Activated T-cell treated with anti-CD3 and anti-CD28 coated beads, Interleukin-2, amount 50 U/mL, for 4 hours (primary cell): ENCODE results near the gene PROM2. TPM values are rescaled to one million over a fixed set of nuclear protein-coding genes. Genes with fewer than 3 reads are reported as not detected.
"Not testable (repeated sequence)": the region's sequence is repeated elsewhere in the genome, so short reads cannot be mapped to it uniquely, and the experiment has no call there.

Source experiments
- ATAC-seq, 2 donors: fragments of 200-7000 bp; cut with Tn5 transposase; one replicate each; pipeline ENCODE4 v1.10.0; 2021
- DNase-seq: peaks from one replicate; pipeline ENCODE4 v3.0.0-alpha.2; 2020
- H3K27me3 Mint-ChIP-seq: one replicate; pipeline ENCODE4 v1.8.0; 2021; ENCODE audit warnings: low read depth, mixed read lengths
- H3K36me3 Mint-ChIP-seq: one replicate; pipeline ENCODE4 v1.8.0; 2022; ENCODE audit warnings: mixed read lengths; ENCODE audit not compliant: insufficient read depth
- H3K4me1 Mint-ChIP-seq: one replicate; pipeline ENCODE4 v1.8.0; 2021; ENCODE audit warnings: low read depth, mixed read lengths
- H3K4me3 Mint-ChIP-seq: one replicate; pipeline ENCODE4 v1.8.0; 2021; ENCODE audit warnings: mild to moderate bottlenecking, moderate library complexity, mixed read lengths
- H3K9me3 Mint-ChIP-seq: one replicate; pipeline ENCODE4 v1.8.0; 2021; ENCODE audit warnings: mixed read lengths
- total RNA-seq, 3 donors: library from RNA; stranded (reverse); gene quantifications; one replicate each; pipeline ENCODE4 v1.2.1, GENCODE V29; 2021

PROM2 gene
- total RNA-seq, 3 donors from 2014 or later: 0.53 to 0.66 (median 0.63) TPM

DNA sequence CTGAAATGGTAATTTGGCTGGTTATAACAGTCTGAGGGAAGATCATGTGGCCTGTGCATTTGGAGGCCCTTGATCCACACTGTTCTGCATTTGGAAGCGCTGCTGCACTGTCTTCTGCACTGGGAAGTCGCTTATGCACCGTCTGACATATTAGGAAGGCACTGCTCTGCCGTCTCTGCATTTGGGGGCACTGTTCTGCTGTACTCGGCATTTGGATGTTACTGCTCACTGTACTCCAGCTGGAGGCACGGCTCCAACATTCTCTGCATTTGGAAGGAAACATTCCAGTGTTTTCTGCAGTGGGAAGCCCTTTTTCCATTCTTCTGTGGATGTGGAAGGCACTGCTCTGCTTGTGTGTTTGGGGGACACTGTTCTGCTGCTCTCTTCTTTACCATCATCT is 9.6 kb upstream of the PROM2 start:
- Mint-ChIP-seq H3K27me3 (peaks cover 5% of the 10 kb centered on the region), H3K9me3 (no peaks in the 10 kb centered on the region), H3K4me1 (no peaks in the 10 kb centered on the region), H3K36me3 (peaks cover 3% of the 10 kb centered on the region), H3K4me3 (no peak overlapping the region)
- ATAC-seq: no peak
- no peak for DNase-seq

DNA sequence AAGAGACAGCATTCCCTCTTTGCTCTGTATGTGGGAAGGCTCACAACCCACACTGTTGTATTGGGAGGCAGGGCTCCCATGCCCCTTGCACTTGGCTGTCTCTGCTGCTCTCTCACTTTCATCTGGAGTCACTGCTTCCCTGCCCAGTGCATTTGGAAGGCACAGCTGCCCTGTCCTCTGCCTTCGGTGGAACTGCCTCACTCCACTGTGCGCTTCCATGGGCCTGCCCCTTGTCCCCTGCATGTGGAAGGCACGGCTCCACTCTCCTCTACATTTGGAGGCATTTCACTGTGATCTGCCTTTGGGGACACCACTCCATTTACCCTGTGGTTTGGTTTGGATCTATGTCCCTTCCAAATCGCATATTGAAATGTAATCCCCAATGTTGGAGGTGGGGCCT is 9.1 kb upstream of the PROM2 start:
- no peaks in the 10 kb centered on the region for H3K4me1 Mint-ChIP-seq
- H3K36me3 Mint-ChIP-seq: peaks cover 2% of the 10 kb centered on the region
- DNase-seq (no peak), ATAC-seq (no peak)
- no peak overlapping the region for H3K4me3 Mint-ChIP-seq
- peaks cover 3% of the 10 kb centered on the region for H3K27me3 Mint-ChIP-seq
- no peaks in the 10 kb centered on the region for H3K9me3 Mint-ChIP-seq

DNA sequence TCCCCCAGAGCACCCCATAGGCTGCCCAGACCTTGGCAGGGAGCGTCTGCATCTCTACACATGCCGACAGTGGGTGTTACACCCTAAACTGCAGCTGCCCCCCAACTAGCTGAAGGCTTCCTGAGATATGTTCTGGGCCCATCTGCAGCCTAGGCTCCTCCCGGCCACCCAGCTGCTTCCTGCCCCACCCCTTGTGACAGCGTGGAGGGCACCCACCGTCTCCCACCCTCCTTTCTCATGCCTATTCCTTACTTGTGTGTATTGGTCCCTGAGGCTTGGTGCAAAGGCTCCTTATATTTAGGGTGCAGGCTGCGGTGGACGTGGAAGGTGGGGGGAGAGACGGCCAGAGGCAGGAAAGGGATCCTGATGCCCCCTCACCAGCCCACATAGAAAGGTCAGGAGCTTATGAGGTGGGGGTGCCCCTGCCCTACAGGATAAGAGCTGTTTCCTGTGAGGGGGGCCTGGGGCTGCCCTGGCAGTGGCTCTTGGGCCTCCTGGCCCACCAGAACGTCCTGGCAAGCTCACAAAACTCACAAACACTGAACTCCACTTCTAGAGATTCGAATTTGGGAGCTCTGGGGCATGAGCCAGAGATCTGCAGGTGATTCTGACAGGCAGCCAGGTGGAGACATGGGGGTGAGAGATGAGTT is 7.3 kb upstream of the PROM2 start:
- H3K36me3 Mint-ChIP-seq: no peaks in the 10 kb centered on the region
- no peaks in the 10 kb centered on the region for H3K9me3 Mint-ChIP-seq
- H3K4me3 Mint-ChIP-seq: no peak overlapping the region
- H3K27me3 Mint-ChIP-seq: no peaks in the 10 kb centered on the region
- no peak for ATAC-seq
- no peaks in the 10 kb centered on the region for H3K4me1 Mint-ChIP-seq
- no peak for DNase-seq

DNA sequence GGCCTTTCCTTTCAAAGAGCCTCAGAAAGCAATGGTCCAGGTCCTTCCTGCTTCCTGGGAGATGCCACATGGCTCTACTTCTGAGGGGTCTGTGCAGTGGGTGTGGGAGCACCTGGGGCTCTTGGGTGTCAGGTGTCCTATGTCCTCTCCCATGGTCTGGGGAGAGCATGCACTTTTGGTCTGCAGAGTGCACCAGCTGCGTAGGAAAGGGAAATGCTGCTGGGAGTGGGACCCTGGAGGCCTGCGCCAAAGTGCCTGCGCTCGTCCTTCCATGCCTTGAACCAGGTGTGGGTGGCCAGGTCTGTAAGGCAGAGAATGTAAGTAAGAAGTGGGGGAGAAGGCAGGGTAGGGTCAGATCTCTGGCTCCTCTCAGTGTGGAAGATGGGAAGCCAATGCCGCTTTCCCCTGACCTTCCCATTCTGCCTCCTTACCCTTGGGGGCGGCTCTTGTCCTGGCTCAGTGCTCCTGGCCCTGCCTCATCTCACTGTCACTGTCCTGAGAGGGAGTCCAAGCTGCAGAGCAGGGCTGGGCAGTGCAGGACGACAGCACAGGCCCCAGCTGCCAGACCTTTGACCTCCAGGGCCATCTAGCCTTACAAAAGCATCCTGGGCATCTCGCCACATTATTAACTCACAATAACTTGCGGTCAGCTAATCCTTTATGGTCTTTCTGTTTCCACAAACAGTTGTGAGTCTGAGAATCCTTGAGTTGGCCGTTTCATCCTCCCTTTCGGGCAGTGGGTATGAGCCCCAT is 6.6 kb upstream of the PROM2 start:
- DNase-seq: no peak
- ATAC-seq: no peak
- H3K4me3 Mint-ChIP-seq: no peak overlapping the region

DNA sequence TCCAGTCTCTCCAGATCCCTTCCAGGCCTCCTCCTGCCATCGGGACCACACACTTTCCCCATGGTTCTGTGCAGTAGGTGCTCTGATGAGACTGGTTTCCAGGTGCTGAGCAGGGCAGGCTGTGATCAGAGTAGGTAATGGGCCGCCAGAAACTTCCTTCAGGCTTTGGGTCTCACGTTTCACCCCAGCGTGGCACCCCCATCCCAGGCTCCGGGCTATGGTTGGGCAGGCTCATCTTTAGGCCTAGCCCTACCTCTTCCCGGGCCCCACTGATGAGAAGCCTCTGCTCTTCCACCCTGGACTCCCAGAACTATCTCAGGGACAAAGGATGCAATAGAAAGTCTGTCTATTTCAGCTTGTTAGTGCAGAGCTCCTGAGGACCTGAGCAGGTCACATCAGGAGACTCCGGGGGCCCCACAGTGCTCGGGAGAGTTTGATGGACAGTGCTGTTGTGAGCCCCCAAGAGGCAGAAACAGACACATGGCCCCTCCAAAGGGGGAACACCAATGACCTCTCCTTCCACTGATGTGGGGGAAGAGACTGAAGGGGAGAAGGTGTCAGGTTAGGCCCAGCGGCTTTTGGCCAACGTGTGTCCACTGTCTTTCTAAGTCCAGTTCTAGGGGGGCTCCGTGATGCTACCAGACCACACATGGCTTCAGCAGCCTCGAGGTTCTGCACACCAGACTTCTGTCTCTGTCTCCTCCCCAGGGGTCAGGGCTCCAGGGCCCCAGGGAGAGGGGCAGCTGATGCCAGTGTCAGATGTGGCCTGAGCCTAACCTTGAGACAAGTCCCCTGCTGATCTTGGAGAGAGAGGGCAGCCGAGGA is 5.8 kb upstream of the PROM2 start:
- Mint-ChIP-seq H3K27me3 (no peaks in the 10 kb centered on the region), H3K4me3 (no peak overlapping the region), H3K36me3 (no peaks in the 10 kb centered on the region), H3K4me1 (no peaks in the 10 kb centered on the region), H3K9me3 (no peaks in the 10 kb centered on the region)
- no peak for ATAC-seq
- DNase-seq: no peak

More for the DNA sequence above, 6.6 kb upstream of the PROM2 start:
- Mint-ChIP-seq H3K9me3 (no peaks in the 10 kb centered on the region), H3K27me3 (no peaks in the 10 kb centered on the region), H3K4me1 (no peaks in the 10 kb centered on the region), H3K36me3 (no peaks in the 10 kb centered on the region)

DNA sequence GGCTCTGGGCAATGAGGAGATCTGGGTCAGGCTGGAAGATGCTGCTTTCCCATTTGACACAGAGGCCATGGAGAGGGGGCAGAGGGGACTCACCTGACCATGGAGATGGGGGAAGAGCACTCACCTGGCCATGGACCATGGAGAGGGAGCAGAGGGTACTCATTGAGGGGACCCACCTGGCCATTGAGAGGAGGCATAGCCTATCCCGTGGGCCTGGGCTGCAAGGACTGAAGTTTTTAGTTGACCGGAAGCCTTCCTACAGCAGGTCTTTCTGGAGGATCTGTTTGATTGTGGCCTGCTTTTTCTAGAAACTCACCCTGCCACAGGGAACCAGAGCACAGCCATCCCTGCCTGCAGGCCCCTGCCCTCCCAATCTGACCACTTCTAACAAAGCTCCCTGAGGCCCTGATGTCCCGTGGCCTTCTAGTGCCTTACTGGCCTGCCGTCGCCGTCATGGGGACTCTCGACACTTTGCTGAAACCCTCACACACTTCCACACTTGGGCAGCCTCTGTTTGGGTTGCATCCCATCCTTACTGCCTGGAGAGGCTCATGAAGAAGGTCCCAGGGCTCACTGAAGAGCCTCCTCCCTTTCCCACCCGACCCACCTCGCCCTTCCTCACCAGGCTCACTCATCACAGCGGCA is 5.1 kb upstream of the PROM2 start:
- H3K4me3 Mint-ChIP-seq: no peak overlapping the region
- no peaks in the 10 kb centered on the region for H3K27me3 Mint-ChIP-seq
- H3K36me3 Mint-ChIP-seq: no peaks in the 10 kb centered on the region
- no peaks in the 10 kb centered on the region for H3K9me3 Mint-ChIP-seq
- ATAC-seq: no peak
- no peaks in the 10 kb centered on the region for H3K4me1 Mint-ChIP-seq
- DNase-seq: no peak

DNA sequence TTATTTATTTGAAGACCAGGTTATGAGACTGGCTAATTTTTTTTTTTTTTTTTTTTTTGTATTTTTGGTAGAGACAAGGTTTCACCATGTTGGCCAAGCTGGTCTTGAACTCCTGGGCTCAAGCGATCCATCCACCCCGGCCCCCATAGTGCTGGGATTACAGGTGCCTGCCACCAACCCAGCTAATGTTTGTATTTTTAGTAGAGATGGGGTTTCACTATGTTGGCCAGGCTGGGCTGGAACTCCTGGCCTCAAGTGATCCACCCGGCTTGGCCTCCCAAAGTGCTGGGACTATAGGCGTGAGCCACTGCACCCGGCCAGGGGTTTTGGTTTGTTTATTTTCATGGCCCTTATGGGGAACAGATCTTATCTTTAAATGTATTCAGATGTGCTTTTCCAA is 4.5 kb upstream of the PROM2 start:
- ATAC-seq, H3K36me3 Mint-ChIP-seq, H3K4me3 Mint-ChIP-seq, H3K4me1 Mint-ChIP-seq, H3K27me3 Mint-ChIP-seq, H3K9me3 Mint-ChIP-seq, DNase-seq: not testable (repeated sequence)

DNA sequence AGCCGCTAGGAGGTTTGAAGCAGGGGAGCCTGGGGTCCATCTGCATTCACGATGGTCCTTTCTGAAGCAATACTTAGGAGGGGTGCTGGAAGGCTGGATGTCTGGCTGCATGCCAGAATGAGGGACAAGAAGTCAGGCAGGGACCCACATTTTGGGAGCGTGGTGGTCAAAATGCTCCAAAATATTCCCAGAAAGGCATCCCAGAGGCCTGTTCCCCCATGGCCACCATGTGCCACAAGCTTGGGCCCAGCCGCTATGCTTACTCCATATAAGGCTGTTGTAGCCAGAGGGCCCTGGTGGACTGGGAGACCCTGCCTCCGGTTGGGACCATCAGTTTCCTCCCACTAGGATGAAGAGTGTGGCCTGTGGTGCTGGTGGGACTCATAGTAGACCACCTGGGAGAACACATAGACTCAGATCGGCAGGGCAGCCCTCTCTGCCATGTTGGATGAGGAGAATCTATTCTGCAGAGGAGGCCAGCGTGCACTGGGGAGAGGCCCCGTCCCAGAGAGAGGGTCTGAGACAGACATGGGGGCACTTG is 3.6 kb upstream of the PROM2 start:
- DNase-seq (no peak), ATAC-seq (no peak)
- Mint-ChIP-seq H3K4me1 (no peaks in the 10 kb centered on the region), H3K4me3 (no peak overlapping the region), H3K27me3 (no peaks in the 10 kb centered on the region), H3K9me3 (no peaks in the 10 kb centered on the region), H3K36me3 (no peaks in the 10 kb centered on the region)

DNA sequence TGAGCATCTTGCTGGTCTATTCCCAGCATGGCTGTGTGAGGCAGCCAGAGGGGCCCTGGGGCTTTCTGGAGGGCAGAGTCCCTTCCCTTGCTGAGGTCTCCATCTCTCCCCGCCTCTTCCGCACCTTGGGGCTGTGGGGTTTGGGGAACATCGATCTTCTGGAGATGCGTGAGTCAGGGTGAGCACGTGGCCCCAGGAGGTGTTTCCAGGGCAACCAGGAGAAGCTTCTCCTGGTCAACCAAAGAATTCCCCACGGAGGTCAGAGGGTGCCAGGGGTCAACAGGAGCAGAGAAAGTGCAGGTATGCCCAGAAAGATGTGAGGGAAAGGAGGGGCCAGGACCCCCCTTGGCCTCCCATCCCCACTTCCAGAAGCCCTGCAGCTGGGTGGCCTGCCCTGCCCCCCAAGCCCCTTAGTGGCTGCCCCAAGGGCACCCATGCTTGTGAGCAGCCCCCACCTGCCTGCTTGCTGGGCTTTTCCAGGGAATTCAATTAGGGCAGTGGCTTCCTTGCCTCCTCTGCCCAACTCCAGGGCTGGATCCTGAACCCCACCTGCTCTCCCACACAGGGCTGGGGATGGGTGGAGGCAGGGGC is 2.8 kb upstream of the PROM2 start:
- H3K27me3 Mint-ChIP-seq: no peaks in the 10 kb centered on the region
- no peak for ATAC-seq
- peak; percentile 3 for DNase-seq

DNA sequence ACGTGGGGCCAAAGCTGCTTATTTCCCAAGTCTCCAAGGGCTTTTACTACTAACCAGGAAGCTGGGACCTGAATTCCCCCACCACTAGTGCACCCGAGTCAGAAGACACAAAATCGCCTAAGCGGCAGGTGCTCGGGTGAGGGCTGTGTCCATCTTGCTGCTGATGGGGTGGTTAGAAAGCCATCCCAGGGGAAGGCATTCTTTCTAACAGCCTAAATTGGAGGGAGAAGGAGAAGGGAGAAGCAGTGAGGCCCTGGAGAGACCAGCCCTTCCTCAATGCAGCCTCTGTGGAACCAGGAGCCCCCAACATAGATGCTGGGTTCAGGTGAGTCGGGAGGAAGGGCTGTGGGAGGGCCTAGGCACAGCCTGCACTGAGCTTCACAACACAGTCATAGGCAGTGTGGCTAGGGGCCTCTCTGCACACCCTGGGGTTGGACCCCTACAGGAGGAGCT is 1.9 kb upstream of the PROM2 start:
- Mint-ChIP-seq H3K4me3 (no peak overlapping the region), H3K36me3 (no peaks in the 10 kb centered on the region), H3K27me3 (no peaks in the 10 kb centered on the region), H3K9me3 (no peaks in the 10 kb centered on the region), H3K4me1 (no peaks in the 10 kb centered on the region)
- no peak for ATAC-seq
- peak; percentile 1 for DNase-seq

More for the DNA sequence above, 2.8 kb upstream of the PROM2 start:
- Mint-ChIP-seq H3K4me3 (no peak overlapping the region), H3K36me3 (no peaks in the 10 kb centered on the region), H3K4me1 (no peaks in the 10 kb centered on the region), H3K9me3 (no peaks in the 10 kb centered on the region)

DNA sequence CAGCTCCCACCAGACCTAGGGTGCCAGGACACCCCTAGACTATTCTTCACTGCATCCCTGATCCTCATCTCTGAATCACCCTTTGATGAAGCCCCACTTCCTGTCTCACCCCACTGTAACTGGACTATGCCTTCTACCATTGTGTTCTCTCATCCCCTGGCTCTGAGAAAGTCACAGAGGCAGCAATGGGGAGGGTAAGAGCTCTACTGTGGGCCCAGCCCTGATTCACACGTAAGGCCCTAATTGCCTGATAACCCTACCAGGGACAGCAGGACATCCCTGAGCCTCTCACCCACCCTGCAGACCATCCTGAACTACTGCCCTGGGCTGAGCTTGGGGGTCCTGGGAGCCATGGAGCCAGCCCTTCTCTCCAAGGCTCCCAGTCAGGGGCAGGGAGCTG is 1.5 kb upstream of the PROM2 start:
- ATAC-seq (no peak), DNase-seq (no peak)
- H3K27me3 Mint-ChIP-seq: no peaks in the 10 kb centered on the region
- H3K9me3 Mint-ChIP-seq: no peaks in the 10 kb centered on the region
- H3K4me1 Mint-ChIP-seq: no peaks in the 10 kb centered on the region
- no peak overlapping the region for H3K4me3 Mint-ChIP-seq
- H3K36me3 Mint-ChIP-seq: no peaks in the 10 kb centered on the region

DNA sequence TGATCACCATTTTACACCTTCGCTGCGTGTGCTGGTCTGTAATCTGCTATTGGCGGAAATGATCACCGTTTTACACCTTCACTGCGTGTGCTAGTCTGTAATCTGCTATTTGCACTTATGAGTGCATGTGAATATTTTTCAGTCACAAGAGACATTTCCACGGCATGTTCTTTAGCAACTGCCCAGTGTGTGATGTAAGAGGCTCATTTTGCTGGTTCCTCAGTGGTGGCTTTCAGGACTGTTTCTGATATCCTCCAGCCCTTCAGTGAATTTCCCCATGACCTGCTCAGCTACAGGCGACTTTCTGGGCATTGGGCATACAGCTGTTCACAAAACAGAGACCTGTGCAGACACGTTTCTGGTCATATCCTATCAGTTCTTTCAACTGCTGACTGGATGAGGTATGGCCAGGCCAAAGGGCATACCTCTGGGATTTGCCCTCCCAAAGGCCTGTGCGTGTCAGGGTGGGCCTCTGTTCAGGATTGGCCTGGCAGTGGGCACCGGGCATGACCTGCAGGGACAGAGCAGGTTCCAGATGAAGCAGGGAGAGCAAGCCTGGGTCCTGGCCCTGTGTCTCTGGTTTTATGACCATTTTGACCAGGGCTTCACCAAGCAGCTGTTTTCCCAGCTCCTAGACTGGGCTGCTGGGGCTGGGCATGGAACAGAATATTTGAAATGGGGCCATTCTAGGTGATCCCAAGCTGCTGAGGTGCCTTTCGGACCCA is 521 bp upstream of the PROM2 start:
- ATAC-seq: no peak
- Mint-ChIP-seq H3K27me3 (no peaks in the 10 kb centered on the region), H3K4me3 (no peak overlapping the region), H3K36me3 (no peaks in the 10 kb centered on the region), H3K9me3 (no peaks in the 10 kb centered on the region), H3K4me1 (no peaks in the 10 kb centered on the region)
- peak; percentile 1 for DNase-seq

DNA sequence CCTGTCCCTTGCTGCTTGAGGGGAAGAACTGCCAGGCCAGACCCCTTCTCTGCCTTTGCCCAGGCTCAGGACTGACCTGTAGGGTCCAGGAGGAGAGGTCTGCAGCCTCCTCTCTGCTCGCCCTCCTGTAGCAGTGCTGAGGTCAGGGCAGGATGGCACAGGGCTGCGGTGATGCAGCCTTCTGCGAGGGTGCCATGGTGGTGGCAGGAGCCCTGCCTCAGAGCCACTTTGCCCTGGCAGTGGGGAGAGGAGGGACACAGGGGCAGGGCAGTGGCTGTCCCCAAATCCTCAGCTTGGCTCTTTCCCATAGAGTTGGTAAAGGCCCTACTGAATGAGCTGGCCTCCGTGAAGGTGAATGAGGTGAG is 884 bp downstream of the PROM2 start:
- H3K4me1 Mint-ChIP-seq: no peaks in the 10 kb centered on the region
- no peaks in the 10 kb centered on the region for H3K36me3 Mint-ChIP-seq
- H3K4me3 Mint-ChIP-seq: no peak overlapping the region
- no peaks in the 10 kb centered on the region for H3K9me3 Mint-ChIP-seq
- ATAC-seq (no peak), DNase-seq (no peak)
- H3K27me3 Mint-ChIP-seq: no peaks in the 10 kb centered on the region
